ENCODE data around the gene ATF7IP2.
"Not testable (repeated sequence)": the region's sequence is repeated elsewhere in the genome, so short reads cannot be mapped to it uniquely, and the experiment has no call there.

Gene ATF7IP2, protein sequence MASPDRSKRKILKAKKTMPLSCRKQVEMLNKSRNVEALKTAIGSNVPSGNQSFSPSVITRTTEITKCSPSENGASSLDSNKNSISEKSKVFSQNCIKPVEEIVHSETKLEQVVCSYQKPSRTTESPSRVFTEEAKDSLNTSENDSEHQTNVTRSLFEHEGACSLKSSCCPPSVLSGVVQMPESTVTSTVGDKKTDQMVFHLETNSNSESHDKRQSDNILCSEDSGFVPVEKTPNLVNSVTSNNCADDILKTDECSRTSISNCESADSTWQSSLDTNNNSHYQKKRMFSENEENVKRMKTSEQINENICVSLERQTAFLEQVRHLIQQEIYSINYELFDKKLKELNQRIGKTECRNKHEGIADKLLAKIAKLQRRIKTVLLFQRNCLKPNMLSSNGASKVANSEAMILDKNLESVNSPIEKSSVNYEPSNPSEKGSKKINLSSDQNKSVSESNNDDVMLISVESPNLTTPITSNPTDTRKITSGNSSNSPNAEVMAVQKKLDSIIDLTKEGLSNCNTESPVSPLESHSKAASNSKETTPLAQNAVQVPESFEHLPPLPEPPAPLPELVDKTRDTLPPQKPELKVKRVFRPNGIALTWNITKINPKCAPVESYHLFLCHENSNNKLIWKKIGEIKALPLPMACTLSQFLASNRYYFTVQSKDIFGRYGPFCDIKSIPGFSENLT

DNA sequence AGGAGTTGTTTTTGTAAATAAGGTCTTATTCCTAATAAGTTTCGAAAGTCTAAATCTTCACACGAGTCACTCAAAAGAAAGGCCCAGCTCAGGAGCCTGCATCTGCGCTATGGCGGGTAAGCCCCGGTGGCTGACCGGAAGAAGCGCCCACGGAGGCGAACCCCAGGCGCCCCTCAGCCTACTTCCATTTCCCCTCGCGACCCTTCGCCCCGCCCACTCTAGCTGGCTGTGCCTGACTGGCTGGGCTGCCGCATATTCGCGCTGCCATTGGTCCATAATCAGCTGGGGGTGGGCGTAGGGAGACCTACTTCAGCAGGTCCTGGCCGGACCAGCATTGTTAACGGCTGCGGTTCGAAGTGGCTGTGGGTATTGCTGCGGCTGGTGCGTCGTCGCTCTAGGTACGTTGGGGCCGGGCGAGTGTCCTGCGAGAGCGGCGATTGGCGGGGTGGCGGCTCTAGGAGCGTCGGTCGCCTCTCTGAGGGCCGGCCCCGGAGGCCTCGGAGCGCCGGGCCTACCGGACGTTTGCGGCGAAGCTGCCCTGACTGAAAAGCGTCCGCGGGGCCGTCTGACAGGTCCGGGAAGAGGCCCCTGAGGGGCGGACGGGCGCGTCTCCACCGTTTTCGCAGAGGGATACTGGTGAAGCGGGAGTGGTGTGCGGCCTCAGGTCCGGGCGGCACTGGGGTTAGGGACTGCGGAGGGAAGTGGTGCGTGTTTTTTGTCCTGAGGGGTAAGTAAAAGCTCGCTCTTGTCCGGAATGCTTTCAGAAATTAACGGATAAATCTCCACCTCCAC, at the start of gene ATF7IP2:
Gene ATF7IP2 (plus strand): TSS at position 337 of the 792 bp plus-strand sequence. CDS start 44,560 bp downstream, outside the sequence.
- Histone ChIP-seq H3K4me1 (ENCODE audit: control insufficient read depth, insufficient read depth, low read length) (peaks cover 8% of the 10 kb centered on the region), H3K27me3 (ENCODE audit: control insufficient read depth, insufficient read depth, low read length) (no peaks in the 10 kb centered on the region), H3K9ac (ENCODE audit: low read depth, low read length) (peak within 1 kb of the TSS; percentile 79), H3K9me3 (ENCODE audit: control insufficient read depth, insufficient read depth, low read length) (no peaks in the 10 kb centered on the region), H3K4me3 (ENCODE audit: low read depth, low read length) (peak within 1 kb of the TSS; percentile 89), H3K36me3 (ENCODE audit: control insufficient read depth, insufficient read depth, low read length) (no peaks in the 10 kb centered on the region)

GRCh38 chr16:10338426-10338825, 47.4 kb upstream of the ATF7IP2 start:
- H3K9ac ChIP-seq (ENCODE audit: low read depth, low read length): no peak overlapping the region
- H3K36me3 ChIP-seq (ENCODE audit: control insufficient read depth, insufficient read depth, low read length): no peaks in the 10 kb centered on the region
- H3K27me3 ChIP-seq (ENCODE audit: control insufficient read depth, insufficient read depth, low read length): no peaks in the 10 kb centered on the region
- H3K4me3 ChIP-seq (ENCODE audit: low read depth, low read length): no peak overlapping the region
- H3K9me3 ChIP-seq (ENCODE audit: control insufficient read depth, insufficient read depth, low read length): peaks cover 8% of the 10 kb centered on the region
- H3K4me1 ChIP-seq (ENCODE audit: control insufficient read depth, insufficient read depth, low read length): no peaks in the 10 kb centered on the region

GRCh38 chr16:10339777-10340732, 45.8 kb upstream of the ATF7IP2 start:
- Histone ChIP-seq H3K36me3 (ENCODE audit: control insufficient read depth, insufficient read depth, low read length) (no peaks in the 10 kb centered on the region), H3K27me3 (ENCODE audit: control insufficient read depth, insufficient read depth, low read length) (no peaks in the 10 kb centered on the region), H3K4me1 (ENCODE audit: control insufficient read depth, insufficient read depth, low read length) (no peaks in the 10 kb centered on the region), H3K9ac (ENCODE audit: low read depth, low read length) (no peak overlapping the region), H3K9me3 (ENCODE audit: control insufficient read depth, insufficient read depth, low read length) (peaks cover 13% of the 10 kb centered on the region), H3K4me3 (ENCODE audit: low read depth, low read length) (no peak overlapping the region)

DNA sequence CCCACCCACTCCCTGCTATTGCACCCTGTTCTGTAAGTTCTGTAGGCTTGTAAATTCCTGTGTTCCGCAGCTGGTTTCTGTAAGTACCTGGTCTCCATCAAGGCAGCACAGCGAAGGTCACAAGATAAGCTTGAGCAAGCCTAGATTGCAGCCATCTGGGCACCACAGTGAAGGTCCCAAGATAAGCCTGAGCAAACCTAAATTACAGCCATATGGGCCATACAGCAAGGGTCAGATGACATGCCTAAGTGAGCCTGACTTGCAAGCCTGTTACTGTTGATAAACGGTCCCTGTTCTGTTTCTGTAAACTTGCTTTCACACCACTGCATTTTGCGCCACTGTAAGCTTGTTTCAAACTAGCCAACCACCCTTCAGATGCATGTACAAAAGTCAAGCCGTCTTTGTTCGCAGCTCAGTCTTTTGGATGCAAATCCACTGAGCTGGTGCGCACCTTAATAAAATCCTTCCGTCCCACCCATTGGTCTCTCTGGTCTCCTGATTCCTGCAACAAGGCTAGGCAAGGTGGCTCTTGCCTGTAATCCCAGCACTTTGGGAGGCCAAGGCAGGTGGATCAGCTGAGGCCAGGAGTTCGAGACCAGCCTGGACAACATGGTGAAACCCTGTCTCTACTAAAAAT, 42.6 kb upstream of the ATF7IP2 start:
- Histone ChIP-seq H3K27me3 (ENCODE audit: control insufficient read depth, insufficient read depth, low read length) (no peaks in the 10 kb centered on the region), H3K36me3 (ENCODE audit: control insufficient read depth, insufficient read depth, low read length) (no peaks in the 10 kb centered on the region), H3K4me1 (ENCODE audit: control insufficient read depth, insufficient read depth, low read length) (no peaks in the 10 kb centered on the region), H3K9me3 (ENCODE audit: control insufficient read depth, insufficient read depth, low read length) (peaks cover 13% of the 10 kb centered on the region), H3K4me3 (ENCODE audit: low read depth, low read length) (no peak overlapping the region), H3K9ac (ENCODE audit: low read depth, low read length) (no peak overlapping the region)

DNA sequence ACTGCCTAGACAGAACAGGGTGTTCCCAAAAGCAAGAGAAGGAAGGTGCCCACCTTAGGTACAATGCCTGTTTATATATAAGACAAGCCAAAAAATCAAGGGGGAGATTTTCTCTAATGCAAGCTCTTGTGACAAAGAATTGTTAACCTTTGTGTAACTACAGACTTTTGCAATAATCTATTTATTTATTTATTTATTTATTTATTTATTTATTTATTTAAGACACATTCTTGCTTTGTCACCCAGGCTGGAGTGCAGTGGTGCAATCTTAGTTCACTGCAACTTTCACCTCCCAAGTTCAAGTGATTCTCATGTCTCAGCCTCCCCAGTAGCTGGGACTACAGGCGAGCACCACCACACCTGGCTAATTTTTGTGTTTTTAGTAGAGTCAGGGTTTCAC, 41.2 kb upstream of the ATF7IP2 start:
- not testable (repeated sequence) for H3K36me3 ChIP-seq (ENCODE audit: control insufficient read depth, insufficient read depth, low read length); H3K4me1 ChIP-seq (ENCODE audit: control insufficient read depth, insufficient read depth, low read length); H3K4me3 ChIP-seq (ENCODE audit: low read depth, low read length); H3K27me3 ChIP-seq (ENCODE audit: control insufficient read depth, insufficient read depth, low read length); H3K9ac ChIP-seq (ENCODE audit: low read depth, low read length)
- H3K9me3 ChIP-seq (ENCODE audit: control insufficient read depth, insufficient read depth, low read length): peaks cover 10% of the 10 kb centered on the region

GRCh38 chr16:10345629-10346028, 40.2 kb upstream of the ATF7IP2 start:
- Histone ChIP-seq H3K4me1 (ENCODE audit: control insufficient read depth, insufficient read depth, low read length) (no peaks in the 10 kb centered on the region), H3K4me3 (ENCODE audit: low read depth, low read length) (no peak overlapping the region), H3K36me3 (ENCODE audit: control insufficient read depth, insufficient read depth, low read length) (no peaks in the 10 kb centered on the region), H3K9me3 (ENCODE audit: control insufficient read depth, insufficient read depth, low read length) (peaks cover 10% of the 10 kb centered on the region), H3K27me3 (ENCODE audit: control insufficient read depth, insufficient read depth, low read length) (no peaks in the 10 kb centered on the region), H3K9ac (ENCODE audit: low read depth, low read length) (no peak overlapping the region)

DNA sequence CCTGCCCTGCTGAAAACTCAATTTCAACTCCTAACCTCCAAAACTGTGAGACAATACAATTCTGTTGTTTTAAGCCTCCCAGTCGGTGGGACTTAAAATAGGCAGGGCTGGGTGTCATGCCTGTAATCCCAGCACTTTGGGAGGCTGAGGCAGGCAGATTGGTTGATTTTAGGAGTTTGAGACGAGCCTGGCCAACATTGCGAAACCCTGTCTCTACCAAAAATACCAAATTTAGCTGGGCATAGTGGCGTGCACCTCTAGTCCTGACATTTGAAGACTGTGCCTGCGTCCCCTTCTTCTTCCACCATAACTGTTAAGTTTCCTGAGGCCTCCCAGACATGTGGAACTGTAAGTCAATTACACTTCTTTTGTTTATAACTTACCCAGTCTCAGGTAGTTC, 36.0 kb upstream of the ATF7IP2 start:
- Histone ChIP-seq H3K27me3 (ENCODE audit: control insufficient read depth, insufficient read depth, low read length) (no peaks in the 10 kb centered on the region), H3K4me1 (ENCODE audit: control insufficient read depth, insufficient read depth, low read length) (no peaks in the 10 kb centered on the region), H3K9me3 (ENCODE audit: control insufficient read depth, insufficient read depth, low read length) (no peaks in the 10 kb centered on the region), H3K36me3 (ENCODE audit: control insufficient read depth, insufficient read depth, low read length) (no peaks in the 10 kb centered on the region), H3K9ac (ENCODE audit: low read depth, low read length) (no peak overlapping the region), H3K4me3 (ENCODE audit: low read depth, low read length) (no peak overlapping the region)

GRCh38 chr16:10352262-10352661, 33.6 kb upstream of the ATF7IP2 start:
- H3K27me3 ChIP-seq (ENCODE audit: control insufficient read depth, insufficient read depth, low read length): no peaks in the 10 kb centered on the region
- no peak overlapping the region for H3K4me3 ChIP-seq (ENCODE audit: low read depth, low read length)
- H3K4me1 ChIP-seq (ENCODE audit: control insufficient read depth, insufficient read depth, low read length): no peaks in the 10 kb centered on the region
- no peaks in the 10 kb centered on the region for H3K36me3 ChIP-seq (ENCODE audit: control insufficient read depth, insufficient read depth, low read length)
- no peak overlapping the region for H3K9ac ChIP-seq (ENCODE audit: low read depth, low read length)
- H3K9me3 ChIP-seq (ENCODE audit: control insufficient read depth, insufficient read depth, low read length): no peaks in the 10 kb centered on the region

GRCh38 chr16:10355589-10355988, 30.3 kb upstream of the ATF7IP2 start:
- Histone ChIP-seq H3K9ac (ENCODE audit: low read depth, low read length) (no peak overlapping the region), H3K4me3 (ENCODE audit: low read depth, low read length) (no peak overlapping the region), H3K36me3 (ENCODE audit: control insufficient read depth, insufficient read depth, low read length) (no peaks in the 10 kb centered on the region), H3K9me3 (ENCODE audit: control insufficient read depth, insufficient read depth, low read length) (no peaks in the 10 kb centered on the region), H3K27me3 (ENCODE audit: control insufficient read depth, insufficient read depth, low read length) (no peaks in the 10 kb centered on the region), H3K4me1 (ENCODE audit: control insufficient read depth, insufficient read depth, low read length) (no peaks in the 10 kb centered on the region)

DNA sequence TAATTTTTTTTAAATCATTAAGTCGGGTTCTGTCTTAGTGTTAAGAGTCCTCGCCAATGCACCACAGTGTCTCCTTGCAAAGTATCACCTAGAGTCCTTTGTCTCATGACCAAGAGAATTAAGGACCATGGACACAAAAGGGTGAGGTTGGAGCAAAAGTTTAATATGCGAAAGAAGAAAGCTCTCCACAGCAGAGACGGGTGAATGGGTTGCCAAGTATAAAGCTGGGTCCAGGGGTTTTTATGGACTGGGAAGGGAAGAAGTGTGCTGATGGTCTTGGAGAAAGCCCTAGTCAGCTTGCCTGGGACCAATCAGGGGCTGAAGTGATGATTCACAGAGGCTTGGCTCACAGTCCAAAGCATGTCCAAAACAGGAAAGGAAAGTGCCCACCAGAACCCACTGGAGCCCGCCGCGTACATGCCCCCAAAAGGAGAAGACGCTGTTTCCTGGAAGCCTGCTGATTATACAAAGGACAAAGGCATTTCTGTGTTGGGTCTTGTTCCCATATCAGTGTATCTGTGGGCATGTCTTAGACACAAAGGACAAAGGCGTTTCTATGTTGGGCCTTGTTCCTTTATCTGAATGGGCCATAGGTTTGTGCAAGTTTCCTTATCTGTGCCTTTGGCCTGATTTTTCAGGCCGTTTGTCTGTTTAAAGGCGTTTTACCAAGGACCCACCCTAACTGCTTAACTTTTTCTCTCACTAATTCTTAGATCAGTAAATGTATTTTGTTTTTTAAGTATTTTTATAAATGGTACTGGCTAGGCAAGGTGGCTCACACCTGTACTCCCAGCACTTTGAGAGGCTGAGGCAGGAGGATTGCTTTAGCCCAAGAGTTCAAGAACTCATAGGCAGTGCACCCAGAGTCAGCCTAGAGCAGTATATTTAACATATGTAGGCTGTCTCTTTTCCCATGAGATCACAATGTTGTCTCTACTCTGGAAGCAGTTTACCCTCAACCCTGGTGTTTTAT, 28.7 kb upstream of the ATF7IP2 start:
- Histone ChIP-seq H3K4me3 (ENCODE audit: low read depth, low read length) (no peak overlapping the region), H3K4me1 (ENCODE audit: control insufficient read depth, insufficient read depth, low read length) (no peaks in the 10 kb centered on the region), H3K9me3 (ENCODE audit: control insufficient read depth, insufficient read depth, low read length) (no peaks in the 10 kb centered on the region), H3K27me3 (ENCODE audit: control insufficient read depth, insufficient read depth, low read length) (no peaks in the 10 kb centered on the region), H3K9ac (ENCODE audit: low read depth, low read length) (no peak overlapping the region), H3K36me3 (ENCODE audit: control insufficient read depth, insufficient read depth, low read length) (no peaks in the 10 kb centered on the region)
